ENCODE measurements around the gene UGT1A6. TPM values are rescaled to one million over a fixed set of nuclear protein-coding genes. Genes with fewer than 3 reads are reported as not detected.

UGT1A6 gene
- total RNA-seq, 2 donors from 2014 or later: 4.4 to 5.5 TPM

DNA sequence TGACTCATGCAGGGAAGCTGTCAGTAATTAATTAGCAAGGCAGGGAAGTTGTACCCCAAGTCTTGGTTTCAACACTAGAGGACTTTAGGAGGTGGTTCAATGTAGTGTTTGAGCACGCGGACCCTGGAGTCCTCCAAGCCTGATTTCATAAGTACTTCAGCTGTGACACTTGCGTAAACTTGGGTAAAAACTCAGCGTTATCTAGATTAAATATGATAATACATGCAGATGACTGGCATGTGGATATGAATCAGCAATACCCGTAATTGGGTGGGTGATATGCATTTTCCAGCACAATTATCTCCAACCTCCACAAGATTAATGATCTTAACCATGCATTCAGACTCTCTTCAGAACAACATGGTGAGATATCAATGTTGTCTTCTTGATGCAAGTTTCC lies 5.8 kb upstream of the UGT1A6 start:
- no peaks in the 10 kb centered on the region for H3K27me3 ChIP-seq
- no peak overlapping the region for H3K9ac ChIP-seq (ENCODE audit: low read depth in 2 of 2, low read length in 2 of 2)
- no peaks in the 10 kb centered on the region for H3K4me1 ChIP-seq
- no peaks in the 10 kb centered on the region for H3K9me3 ChIP-seq
- no peak overlapping the region for H3K27ac ChIP-seq
- H3K4me3 ChIP-seq: no peak overlapping the region
- no peak for DNase-seq
- TF ChIP-seq, protein P1, sequence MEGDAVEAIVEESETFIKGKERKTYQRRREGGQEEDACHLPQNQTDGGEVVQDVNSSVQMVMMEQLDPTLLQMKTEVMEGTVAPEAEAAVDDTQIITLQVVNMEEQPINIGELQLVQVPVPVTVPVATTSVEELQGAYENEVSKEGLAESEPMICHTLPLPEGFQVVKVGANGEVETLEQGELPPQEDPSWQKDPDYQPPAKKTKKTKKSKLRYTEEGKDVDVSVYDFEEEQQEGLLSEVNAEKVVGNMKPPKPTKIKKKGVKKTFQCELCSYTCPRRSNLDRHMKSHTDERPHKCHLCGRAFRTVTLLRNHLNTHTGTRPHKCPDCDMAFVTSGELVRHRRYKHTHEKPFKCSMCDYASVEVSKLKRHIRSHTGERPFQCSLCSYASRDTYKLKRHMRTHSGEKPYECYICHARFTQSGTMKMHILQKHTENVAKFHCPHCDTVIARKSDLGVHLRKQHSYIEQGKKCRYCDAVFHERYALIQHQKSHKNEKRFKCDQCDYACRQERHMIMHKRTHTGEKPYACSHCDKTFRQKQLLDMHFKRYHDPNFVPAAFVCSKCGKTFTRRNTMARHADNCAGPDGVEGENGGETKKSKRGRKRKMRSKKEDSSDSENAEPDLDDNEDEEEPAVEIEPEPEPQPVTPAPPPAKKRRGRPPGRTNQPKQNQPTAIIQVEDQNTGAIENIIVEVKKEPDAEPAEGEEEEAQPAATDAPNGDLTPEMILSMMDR (IDR thresholded peaks at IDR 0.05): no peak
- H3K36me3 ChIP-seq: no peaks in the 10 kb centered on the region
- intact Hi-C loops (cut with DNase I): no loop called here

DNA sequence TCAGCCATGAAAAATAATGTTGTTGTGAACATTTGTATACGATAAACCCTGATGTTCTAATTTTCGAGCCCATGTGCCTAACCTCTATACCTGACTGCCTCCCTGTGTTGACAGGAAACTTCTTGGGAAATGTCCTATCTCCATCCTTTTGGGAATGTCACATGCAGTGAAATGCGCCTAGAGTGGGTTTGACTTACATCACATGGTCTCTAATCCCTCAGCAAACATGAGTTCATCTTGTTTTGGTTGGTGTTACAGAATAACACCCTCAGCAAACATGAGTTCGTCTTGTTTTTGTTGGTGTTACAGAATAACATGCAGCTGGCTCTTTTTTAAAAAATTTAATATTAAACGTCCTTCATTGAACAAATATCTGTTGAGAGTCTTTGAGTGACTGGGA lies 4.3 kb upstream of the UGT1A6 start:
- TF ChIP-seq, protein P1 (IDR thresholded peaks at IDR 0.05): no peak
- H3K27ac ChIP-seq: no peak overlapping the region
- intact Hi-C loops (cut with DNase I): no loop called here

DNA sequence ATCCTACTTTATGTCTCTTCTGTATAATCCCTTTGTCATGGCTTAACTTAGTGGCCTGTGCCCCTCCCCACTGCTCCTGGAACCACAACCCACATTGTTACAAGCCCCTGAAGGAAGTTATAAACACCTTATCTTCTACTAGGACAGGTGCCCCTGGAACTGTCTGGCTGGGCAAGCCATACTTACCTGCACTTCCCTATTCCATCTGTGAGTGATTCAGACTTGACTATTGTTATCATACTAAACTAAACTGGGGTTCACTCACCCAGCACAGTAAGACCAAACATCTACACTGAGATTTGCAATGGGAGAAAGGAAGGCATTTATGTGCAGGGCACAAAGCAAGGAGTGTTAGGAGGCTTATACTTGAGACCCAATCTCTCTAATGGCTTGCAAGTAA lies 3.7 kb upstream of the UGT1A6 start:
- H3K9me3 ChIP-seq: no peaks in the 10 kb centered on the region

More for the DNA sequence above, 4.3 kb upstream of the UGT1A6 start:
- H3K4me1 ChIP-seq: peaks cover 3% of the 10 kb centered on the region
- no peaks in the 10 kb centered on the region for H3K9me3 ChIP-seq
- H3K4me3 ChIP-seq: no peak overlapping the region
- no peak overlapping the region for H3K9ac ChIP-seq (ENCODE audit: low read depth in 2 of 2, low read length in 2 of 2)
- no peak for DNase-seq
- no peaks in the 10 kb centered on the region for H3K36me3 ChIP-seq
- no peaks in the 10 kb centered on the region for H3K27me3 ChIP-seq

DNA sequence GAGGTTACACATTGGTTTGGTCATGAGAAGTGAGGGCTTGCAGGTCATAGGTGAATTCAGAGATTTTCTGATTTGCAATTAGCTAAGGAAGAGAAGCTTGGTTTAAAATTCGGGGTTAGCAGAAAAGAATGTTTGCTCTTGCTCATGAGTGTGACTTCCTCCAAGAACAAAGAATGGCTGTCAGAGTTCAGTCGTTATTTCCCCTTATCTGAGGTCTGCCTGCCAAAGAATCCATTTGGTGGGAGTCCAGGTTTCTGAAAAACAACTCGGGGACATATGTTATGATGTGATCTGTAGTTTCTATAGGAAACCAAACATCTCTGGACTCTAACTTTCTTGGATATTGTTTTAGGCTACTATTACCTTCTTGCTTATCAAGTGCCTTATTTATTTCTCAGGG lies 3.2 kb upstream of the UGT1A6 start:
- Histone ChIP-seq H3K36me3 (no peaks in the 10 kb centered on the region), H3K4me3 (no peak overlapping the region), H3K9me3 (no peaks in the 10 kb centered on the region), H3K9ac (ENCODE audit: low read depth in 2 of 2, low read length in 2 of 2) (no peak overlapping the region), H3K27me3 (no peaks in the 10 kb centered on the region), H3K27ac (no peak overlapping the region), H3K4me1 (peaks cover 3% of the 10 kb centered on the region)
- TF ChIP-seq, protein P1 (IDR thresholded peaks at IDR 0.05): no peak
- DNase-seq: no peak
- intact Hi-C loops (cut with DNase I): no loop called here

More for the DNA sequence above, 3.7 kb upstream of the UGT1A6 start:
- Histone ChIP-seq H3K4me1 (peaks cover 3% of the 10 kb centered on the region), H3K4me3 (no peak overlapping the region), H3K9ac (ENCODE audit: low read depth in 2 of 2, low read length in 2 of 2) (no peak overlapping the region), H3K36me3 (no peaks in the 10 kb centered on the region), H3K27me3 (no peaks in the 10 kb centered on the region), H3K27ac (no peak overlapping the region)
- DNase-seq: no peak
- intact Hi-C loops (cut with DNase I): no loop called here
- TF ChIP-seq, protein P1 (IDR thresholded peaks at IDR 0.05): no peak

DNA sequence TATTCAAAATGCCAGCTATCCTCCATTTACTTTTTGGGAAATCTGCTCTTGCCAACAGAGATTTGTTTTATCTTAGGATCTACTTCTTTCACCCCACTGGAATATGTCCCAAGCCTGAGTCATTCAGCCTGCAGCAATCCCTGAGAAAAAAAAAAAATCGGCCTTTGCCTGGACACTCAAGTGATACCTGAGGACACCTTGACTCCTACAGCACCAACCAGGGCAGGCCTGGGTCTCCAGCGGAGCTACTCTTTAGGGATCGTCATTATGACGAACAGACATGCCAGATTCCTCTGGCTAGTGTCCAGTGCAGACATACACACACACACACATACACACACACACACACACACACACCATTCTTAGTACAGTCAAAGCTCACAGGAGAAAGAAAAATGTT lies 2.2 kb upstream of the UGT1A6 start:
- intact Hi-C loops (cut with DNase I): no loop called here
- no peak overlapping the region for H3K9ac ChIP-seq (ENCODE audit: low read depth in 2 of 2, low read length in 2 of 2)
- DNase-seq: no peak
- H3K9me3 ChIP-seq: no peaks in the 10 kb centered on the region
- no peaks in the 10 kb centered on the region for H3K27me3 ChIP-seq
- H3K4me3 ChIP-seq: no peak overlapping the region
- H3K4me1 ChIP-seq: peaks cover 3% of the 10 kb centered on the region
- no peak overlapping the region for H3K27ac ChIP-seq
- TF ChIP-seq, protein P1 (IDR thresholded peaks at IDR 0.05): no peak
- no peaks in the 10 kb centered on the region for H3K36me3 ChIP-seq

Data from colonic mucosa (tissue), 4 donors.